Central memory CD4-positive, alpha-beta T cell (primary cell): ENCODE data around the gene PIH1D2.
A peak's percentile ranks its signal among the peaks of the same experiment; 100 is the strongest.
"Not testable (repeated sequence)": the region's sequence is repeated elsewhere in the genome, so short reads cannot be mapped to it uniquely, and the experiment has no call there.

Experiments
- DNase-seq: peaks from one replicate; pipeline ENCODE4 v3.0.0; 2022
- total RNA-seq, 3 experiments: gene quantifications; one replicate each; lab custom pipeline; 2026; lab: John Stamatoyannopoulos, UW

The PIH1D2 gene, protein sequence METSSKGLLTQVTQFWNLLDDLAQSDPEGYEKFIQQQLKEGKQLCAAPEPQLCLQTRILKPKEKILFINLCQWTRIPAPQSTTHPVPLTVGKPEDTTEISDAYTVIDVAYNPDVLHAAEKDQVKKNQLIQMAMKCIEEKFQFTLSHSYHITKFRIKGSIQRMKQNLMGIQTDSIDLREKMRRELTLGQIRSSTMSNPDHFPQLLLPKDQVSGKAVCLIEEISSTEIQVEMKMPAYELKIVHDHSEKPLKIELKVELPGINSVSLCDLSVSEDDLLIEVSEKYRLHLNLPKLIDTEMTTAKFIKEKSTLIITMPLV
- total RNA-seq = 0.05 to 0.58 (median 0.28) reads per million in 3 experiments

GRCh38 chr11:112073941-112074811, at the start of gene PIH1D2, which contains the start of gene NKAPD1:
Gene PIH1D2, minus strand, starts transcription at chr11:112074017. Its CDS starts 843 bp downstream, at chr11:112073174.
Gene NKAPD1, plus strand, starts transcription at chr11:112074299. Its CDS starts 1,276 bp downstream, at chr11:112075575.
- peak; percentile 85 for DNase-seq

- no peak for DNase-seq
These were observed 49.3 kb upstream of the PIH1D2 start for GRCh38 chr11:112123129-112123528.

- DNase-seq = no peak
These were observed 48.3 kb upstream of the PIH1D2 start for GRCh38 chr11:112121981-112122615.

DNA sequence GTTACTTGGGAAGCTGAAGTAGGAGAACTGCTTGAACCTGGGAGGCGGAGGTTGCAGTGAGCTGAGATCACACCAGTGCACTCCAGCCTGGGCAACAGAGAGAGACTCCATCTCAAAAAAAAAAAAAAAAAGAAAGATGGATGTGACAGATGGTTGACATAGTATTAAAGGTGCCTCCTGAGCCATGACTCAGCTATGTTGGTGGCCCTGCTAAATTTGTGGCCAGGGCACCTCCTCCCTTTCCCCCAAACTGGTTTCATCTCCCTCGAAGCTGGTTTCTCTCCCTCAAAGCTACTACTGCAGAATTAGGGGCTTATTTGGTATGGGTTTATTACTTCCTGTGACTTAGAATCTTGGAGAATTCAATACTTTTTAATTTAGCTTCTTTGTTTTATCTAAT, 44.4 kb upstream of the PIH1D2 start:
- no peak for DNase-seq

DNA sequence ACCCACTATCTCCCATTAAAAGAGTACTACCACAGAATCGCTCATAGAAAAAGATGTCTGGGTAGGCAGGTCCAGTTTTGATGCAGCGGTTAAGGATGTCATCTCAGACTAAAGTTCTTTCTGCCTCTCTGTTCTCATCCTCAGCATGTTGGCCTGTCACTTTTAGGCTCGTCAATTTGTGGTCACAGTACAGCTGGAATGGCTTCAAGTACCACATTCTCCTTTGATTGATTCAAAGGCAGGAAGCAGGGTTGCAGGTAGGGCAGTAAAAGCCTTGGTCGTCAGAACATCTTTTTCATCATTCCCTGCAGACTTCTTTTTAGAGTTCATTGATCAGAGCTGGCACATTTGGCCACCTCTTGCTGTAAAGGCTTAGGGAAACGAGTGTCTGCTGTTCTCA, 41.6 kb upstream of the PIH1D2 start:
- DNase-seq = no peak

DNA sequence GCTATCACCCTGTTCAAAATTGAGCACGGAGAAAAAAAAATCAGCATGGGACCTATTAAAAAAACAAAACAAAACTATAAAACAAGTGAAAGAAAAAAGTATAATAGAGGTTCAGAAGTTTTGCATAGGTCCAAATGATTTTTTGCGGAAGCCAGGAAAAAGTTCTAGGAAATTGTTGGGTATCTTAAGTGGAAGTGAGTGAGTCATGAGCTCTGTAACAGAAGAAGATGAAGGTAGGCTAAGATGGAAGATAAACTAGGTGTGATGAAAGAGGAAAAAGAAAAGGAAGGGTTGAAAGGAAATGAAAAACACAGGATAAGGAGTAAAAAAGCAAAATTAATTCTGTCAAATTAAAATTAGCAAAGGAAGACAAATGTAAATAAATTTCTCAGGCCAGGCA, 40.6 kb upstream of the PIH1D2 start:
- no peak for DNase-seq

GRCh38 chr11:112113539-112114457, 40.0 kb upstream of the PIH1D2 start:
- peak; percentile 35 for DNase-seq

DNA sequence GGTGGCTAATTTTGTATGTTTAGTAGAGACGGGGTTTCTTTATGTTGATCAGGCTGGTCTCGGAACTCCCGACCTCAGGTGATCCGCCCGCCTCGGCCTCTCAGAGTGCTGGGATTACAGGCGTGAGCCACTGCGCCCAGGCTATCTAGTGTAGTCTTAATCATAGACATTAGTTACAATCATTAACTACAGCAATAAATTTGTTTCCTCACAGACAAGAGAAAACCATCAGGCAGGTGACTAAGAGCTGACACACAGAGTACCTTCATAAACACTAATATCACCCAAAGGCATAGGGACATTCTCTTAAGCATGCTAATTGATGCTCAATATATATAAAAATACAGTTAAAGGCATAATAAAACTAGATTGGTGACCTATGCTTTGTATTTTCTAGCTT, 32.3 kb upstream of the PIH1D2 start:
- DNase-seq = no peak

- DNase-seq = no peak
These were observed 29.6 kb upstream of the PIH1D2 start for GRCh38 chr11:112103446-112103845.

- no peak for DNase-seq
These were observed 26.6 kb upstream of the PIH1D2 start for GRCh38 chr11:112100462-112100861.

DNA sequence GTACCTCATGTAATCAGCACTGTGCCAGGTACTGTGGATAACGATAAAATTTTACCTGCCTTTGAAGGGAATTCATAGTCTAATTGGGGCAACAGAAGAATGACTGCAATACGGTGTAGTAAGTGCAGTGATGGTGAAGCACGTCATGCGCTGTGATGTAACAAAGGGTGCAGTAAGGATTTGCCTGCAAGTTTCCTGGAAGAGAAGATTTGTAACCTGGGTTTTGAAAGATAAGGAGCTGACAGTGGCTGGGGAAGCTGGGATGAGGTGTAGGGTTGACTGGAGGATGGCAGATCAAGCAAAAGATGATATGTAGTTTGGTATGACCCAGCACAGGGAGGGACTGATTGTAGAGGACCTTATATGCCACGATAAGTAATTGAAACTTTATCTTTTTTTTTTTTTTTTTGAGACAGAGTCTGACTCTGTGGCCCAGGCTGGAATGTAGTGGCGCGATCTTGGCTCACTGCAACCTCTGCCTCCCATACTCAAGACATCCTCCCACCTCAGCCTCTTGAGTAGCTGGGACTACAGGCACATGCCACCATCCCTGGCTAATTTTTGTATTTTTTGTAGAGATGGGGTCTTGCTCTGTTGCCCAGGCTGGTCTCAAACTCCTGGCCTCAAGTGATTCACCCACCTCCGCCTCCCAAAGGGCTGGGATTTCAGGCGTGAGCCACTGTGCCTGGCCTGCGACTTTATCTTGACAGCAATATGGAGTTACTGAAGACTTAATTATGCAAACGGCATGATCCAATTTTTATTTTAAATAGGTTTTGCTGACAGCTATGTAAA, 24.1 kb upstream of the PIH1D2 start:
- no peak for DNase-seq

DNA sequence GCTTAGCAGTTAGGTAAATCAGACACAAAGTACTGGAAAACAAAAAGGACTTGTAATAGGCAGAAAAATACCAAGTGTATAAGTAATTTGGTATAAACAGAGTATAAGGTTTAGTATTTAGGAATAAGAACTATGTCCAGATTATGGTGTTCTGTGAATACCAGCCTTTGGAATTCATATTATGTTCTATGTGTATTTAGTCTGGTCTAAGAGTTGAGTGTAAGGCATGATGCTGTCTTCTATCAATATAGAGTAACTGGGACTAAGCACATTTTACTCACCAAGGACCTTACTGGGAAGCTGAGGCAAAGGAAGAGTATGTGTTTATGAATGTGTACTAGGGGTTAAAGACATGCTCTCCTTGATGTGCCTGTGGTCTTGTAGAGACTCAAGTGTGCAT, 22.4 kb upstream of the PIH1D2 start:
- DNase-seq = no peak

DNA sequence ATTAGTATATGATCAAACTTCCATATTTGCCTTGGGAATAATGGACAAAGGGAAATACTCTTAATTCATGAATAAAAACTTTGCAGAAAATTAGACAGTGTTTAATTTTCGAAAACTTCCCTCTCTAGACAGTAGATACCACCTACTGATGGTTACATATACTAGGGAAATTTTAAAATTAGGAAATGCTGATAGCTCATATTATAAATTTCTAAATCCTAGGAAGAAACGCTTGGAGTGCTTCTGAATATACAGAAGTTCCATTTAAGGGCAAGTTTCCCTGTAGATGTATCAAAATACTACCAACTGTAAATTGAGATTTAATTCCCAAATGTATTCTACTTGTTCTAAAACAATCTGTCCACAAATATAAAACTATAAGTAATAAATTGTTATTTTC, 21.5 kb upstream of the PIH1D2 start:
- not testable (repeated sequence) for DNase-seq

GRCh38 chr11:112087212-112087611, 13.4 kb upstream of the PIH1D2 start:
- no peak for DNase-seq

GRCh38 chr11:112086422-112087191, 12.8 kb upstream of the PIH1D2 start, which contains the start of the genes SDHD and TIMM8B:
Gene SDHD, plus strand, starts transcription at chr11:112086873. Its CDS starts 35 bp downstream, at chr11:112086908.
Gene TIMM8B, minus strand, starts transcription at chr11:112086756. Its CDS starts 33 bp downstream, at chr11:112086723.
- DNase-seq = peak; percentile 98

DNA sequence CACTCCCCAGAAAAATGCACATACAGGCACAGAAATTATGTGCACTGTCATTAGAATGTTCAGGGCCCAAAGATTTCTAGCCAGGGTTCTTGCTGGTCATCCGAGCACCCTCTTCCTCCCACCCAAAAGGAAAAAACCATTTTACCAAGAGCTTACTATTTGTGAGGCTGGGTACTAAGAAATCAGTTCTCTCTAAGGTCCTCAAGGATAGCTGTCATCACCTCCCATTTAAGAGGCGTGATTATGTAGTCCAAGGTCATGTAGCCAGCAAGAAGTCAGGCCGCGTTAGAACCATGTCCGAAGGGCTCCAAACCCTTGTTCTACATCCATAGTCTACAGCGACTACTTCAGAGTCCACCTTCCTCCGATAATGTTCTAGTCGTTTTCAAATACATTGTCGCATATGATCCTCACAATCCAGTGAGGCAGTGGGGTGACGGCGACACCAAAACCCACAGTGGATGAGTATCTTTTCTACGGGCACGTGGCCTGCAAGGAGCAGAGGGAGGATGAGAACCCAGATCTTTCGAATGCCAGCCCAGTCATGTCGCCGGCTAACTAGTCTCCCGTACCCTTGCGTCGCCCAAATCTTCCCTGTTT, 12.1 kb upstream of the PIH1D2 start:
- no peak for DNase-seq

DNA sequence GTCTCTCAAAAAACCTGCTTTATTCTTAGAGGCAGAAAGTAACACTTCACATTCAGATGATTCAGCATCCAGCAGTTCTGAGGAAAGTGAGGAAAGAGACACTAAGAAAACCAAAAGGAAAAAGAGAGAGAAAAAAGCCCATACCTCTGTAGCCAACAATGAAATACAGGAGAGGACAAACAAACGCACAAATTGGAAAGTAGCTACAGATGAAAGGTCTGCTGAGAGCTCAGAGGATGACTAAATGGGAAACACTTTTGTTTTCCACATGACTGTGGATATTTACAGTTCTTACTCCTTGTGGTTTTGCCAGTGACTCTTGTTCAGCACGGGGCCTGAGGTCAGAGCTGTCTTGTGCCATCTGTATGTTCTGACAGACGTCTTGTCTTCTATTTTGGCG, 8.9 kb upstream of the PIH1D2 start:
- no peak for DNase-seq

GRCh38 chr11:112062923-112063322, 10.9 kb downstream of the PIH1D2 start:
- no peak for DNase-seq

DNA sequence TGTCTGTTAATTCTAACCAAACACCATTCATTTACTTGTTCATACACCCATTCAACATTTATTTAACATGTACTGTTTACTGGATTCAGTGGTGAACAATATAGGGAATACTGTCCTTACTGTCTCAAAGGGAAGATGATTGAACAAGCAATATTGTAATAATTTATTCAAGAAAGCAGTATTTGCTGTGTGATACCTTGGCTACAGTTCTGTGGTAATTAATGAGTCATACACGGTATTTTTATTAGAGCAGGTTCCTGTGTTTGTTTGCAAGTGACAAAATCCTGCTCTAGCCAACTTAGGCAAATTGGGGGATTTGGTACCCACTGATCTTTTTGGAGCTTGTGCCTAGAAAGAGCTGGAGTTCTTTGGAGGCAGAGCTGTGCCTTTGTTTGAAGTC, 15.7 kb downstream of the PIH1D2 start:
- no peak for DNase-seq

DNA sequence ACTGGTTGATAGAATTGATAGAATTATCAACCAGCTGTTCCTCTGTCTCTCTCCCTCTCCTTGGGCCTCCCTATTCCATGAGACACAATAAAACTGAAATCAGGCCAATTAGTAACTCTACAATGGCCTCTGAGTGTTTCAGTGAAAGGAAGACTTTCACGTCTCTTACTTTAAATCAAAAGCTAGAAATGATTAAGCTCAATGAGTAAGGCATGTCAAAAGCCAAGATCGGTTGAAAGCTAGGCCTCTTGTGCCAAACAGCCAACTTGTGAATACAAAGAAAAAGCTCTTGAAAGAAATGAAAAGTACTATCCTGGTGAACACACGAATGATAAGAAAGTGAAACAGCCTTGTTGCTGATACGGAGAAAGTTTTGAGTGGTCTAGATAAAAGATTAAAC, 16.6 kb downstream of the PIH1D2 start:
- DNase-seq = no peak
